ENCODE measurements around the gene MAGEA4. TPM values are rescaled to one million over a fixed set of nuclear protein-coding genes. Genes with fewer than 3 reads are reported as not detected.

MAGEA4 gene
- polyA plus RNA-seq, 3 donors: not detected

DNA sequence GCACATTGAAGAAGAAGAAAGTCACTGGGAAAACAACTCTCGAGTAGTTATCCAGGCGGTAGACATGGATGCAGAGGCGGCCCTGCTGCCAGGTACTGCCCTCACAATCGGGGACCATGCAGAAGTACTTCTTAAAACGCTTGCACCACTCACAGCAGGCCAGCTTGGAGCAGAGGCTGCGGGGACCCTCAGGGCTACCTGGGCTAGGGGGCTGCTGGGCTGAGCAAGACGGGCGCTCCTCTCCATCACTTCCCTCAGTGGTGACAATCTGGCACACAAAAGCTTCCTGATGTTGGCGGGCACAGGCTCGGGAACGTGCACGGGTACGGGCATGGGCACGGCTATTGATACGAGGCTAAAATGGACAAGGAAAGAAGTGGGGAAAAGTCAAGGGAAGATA, 42.0 kb downstream of the MAGEA4 start:
- no peaks in the 10 kb centered on the region for H3K4me1 ChIP-seq (ENCODE audit: control insufficient read depth in 1 of 2, insufficient read depth in 2 of 2, low read length in 2 of 2)
- Mint-ChIP-seq H3K4me3 (no peak overlapping the region), H3K9me3 (peaks cover 3 to 8% (median 6%) of the 10 kb centered on the region in 7 donors), H3K27me3 (ENCODE audit: low read depth in 3 of 3) (peaks cover 0 to 2% (median 0%) of the 10 kb centered on the region in 3 donors), H3K4me1 (no peaks in the 10 kb centered on the region), H3K36me3 (no peaks in the 10 kb centered on the region), H3K27ac (no peak overlapping the region)
- no peak overlapping the region for H3K27ac ChIP-seq (ENCODE audit: low read depth in 1 of 2, low read length in 2 of 2)
- no peak overlapping the region for H3K9ac ChIP-seq (ENCODE audit: insufficient read depth, low read length, poor library complexity, severe bottlenecking)
- H4K20me1 ChIP-seq (ENCODE audit: insufficient read depth, low read length): no peaks in the 10 kb centered on the region
- no peak overlapping the region for H3K4me2 ChIP-seq (replicated peaks; ENCODE audit: extremely low read depth, low read length, poor library complexity, severe bottlenecking)
- no peaks in the 10 kb centered on the region for H3K36me3 ChIP-seq (replicated peaks in 1 of 2; ENCODE audit: control insufficient read depth in 1 of 2, insufficient read depth in 2 of 2, low read length in 2 of 2)
- H2AFZ ChIP-seq (ENCODE audit: insufficient read depth, low read depth, low read length, poor library complexity, severe bottlenecking): no peak overlapping the region
- DNase-seq: no peak
- H3K79me2 ChIP-seq (ENCODE audit: insufficient read depth, low read length): no peaks in the 10 kb centered on the region
- H3K27me3 ChIP-seq (ENCODE audit: control insufficient read depth in 2 of 2, insufficient read depth in 2 of 2, low read length in 2 of 2): no peaks in the 10 kb centered on the region
- no peaks in the 10 kb centered on the region for H3K9me3 ChIP-seq (replicated peaks in 1 of 2; ENCODE audit: control insufficient read depth in 1 of 2, insufficient read depth in 1 of 2, low read length in 2 of 2)
- WGBS (ENCODE audit: insufficient coverage): 80% methylated on average over 1 of the region's 15 CpGs
- intact Hi-C loops (cut with micrococcal nuclease): no loop called here
- H3K4me3 ChIP-seq (replicated peaks in 1 of 3; ENCODE audit: low read depth in 2 of 3, low read length in 3 of 3): no peak overlapping the region
- TF ChIP-seq CTCF (IDR thresholded peaks at IDR 0.05): no peak

- intact Hi-C loops (cut with micrococcal nuclease): no loop called here
- Histone ChIP-seq H3K9me3 (replicated peaks in 1 of 2; ENCODE audit: control insufficient read depth in 1 of 2, insufficient read depth in 1 of 2, low read length in 2 of 2) (no peaks in the 10 kb centered on the region), H4K20me1 (ENCODE audit: insufficient read depth, low read length) (no peaks in the 10 kb centered on the region), H3K4me1 (ENCODE audit: control insufficient read depth in 1 of 2, insufficient read depth in 2 of 2, low read length in 2 of 2) (no peaks in the 10 kb centered on the region), H2AFZ (ENCODE audit: insufficient read depth, low read depth, low read length, poor library complexity, severe bottlenecking) (no peak overlapping the region), H3K4me2 (replicated peaks; ENCODE audit: extremely low read depth, low read length, poor library complexity, severe bottlenecking) (no peak overlapping the region), H3K27me3 (ENCODE audit: control insufficient read depth in 2 of 2, insufficient read depth in 2 of 2, low read length in 2 of 2) (no peaks in the 10 kb centered on the region), H3K79me2 (ENCODE audit: insufficient read depth, low read length) (no peaks in the 10 kb centered on the region), H3K36me3 (replicated peaks in 1 of 2; ENCODE audit: control insufficient read depth in 1 of 2, insufficient read depth in 2 of 2, low read length in 2 of 2) (no peaks in the 10 kb centered on the region), H3K9ac (ENCODE audit: insufficient read depth, low read length, poor library complexity, severe bottlenecking) (no peak overlapping the region), H3K27ac (ENCODE audit: low read depth in 1 of 2, low read length in 2 of 2) (no peak overlapping the region), H3K4me3 (replicated peaks in 1 of 3; ENCODE audit: low read depth in 2 of 3, low read length in 3 of 3) (no peak overlapping the region)
- no peak overlapping the region for H3K27ac Mint-ChIP-seq
- TF ChIP-seq CTCF (IDR thresholded peaks at IDR 0.05): no peak
- WGBS (ENCODE audit: insufficient coverage): no CpG with 5 or more reads among the region's 4 CpGs
- no peaks in the 10 kb centered on the region for H3K36me3 Mint-ChIP-seq
- peaks cover 4 to 10% (median 6%) of the 10 kb centered on the region in 7 donors for H3K9me3 Mint-ChIP-seq
- no peaks in the 10 kb centered on the region for H3K4me1 Mint-ChIP-seq
- DNase-seq: no peak
- peaks cover 0 to 2% (median 0%) of the 10 kb centered on the region in 3 donors for H3K27me3 Mint-ChIP-seq (ENCODE audit: low read depth in 3 of 3)
- no peak overlapping the region for H3K4me3 Mint-ChIP-seq
These were observed 45.4 kb downstream of the MAGEA4 start for GRCh38 chrX:151958101-151958500.

All from CD14-positive monocyte (primary cell).